Neuron (in vitro differentiated cells): ENCODE measurements around the gene MUSK.

ENCODE experiments used
- H2AFZ ChIP-seq: one replicate; pipeline ENCODE4 v1.6.1; 2013; ENCODE audit warnings: low read depth, mild to moderate bottlenecking, inconsistent platforms, low read length, moderate library complexity
- H3K27me3 ChIP-seq: one replicate; pipeline ENCODE4 v1.6.1; 2013; ENCODE audit warnings: low read length; ENCODE audit not compliant: insufficient read depth
- H3K36me3 ChIP-seq: one replicate; pipeline ENCODE4 v1.6.1; 2013; ENCODE audit warnings: low read length; ENCODE audit not compliant: insufficient read depth
- H3K4me1 ChIP-seq: one replicate; pipeline ENCODE4 v1.6.1; 2013; ENCODE audit warnings: low read length; ENCODE audit not compliant: insufficient read depth
- H3K4me3 ChIP-seq: 2 replicates; pipeline ENCODE4 v1.5.1; 2013; ENCODE audit warnings: mild to moderate bottlenecking, low read length, moderate library complexity
- H3K9me3 ChIP-seq: one replicate; pipeline ENCODE4 v1.6.1; 2013; ENCODE audit warnings: low read length

The MUSK gene

GRCh38 chr9:110837401-110838005 lies 168.9 kb downstream of the MUSK start:
- no peak overlapping the region for H2AFZ ChIP-seq
- no peaks in the 10 kb centered on the region for H3K36me3 ChIP-seq
- H3K4me3 ChIP-seq = no peak overlapping the region
- no peaks in the 10 kb centered on the region for H3K9me3 ChIP-seq
- H3K27me3 ChIP-seq = no peaks in the 10 kb centered on the region
- peaks cover 11% of the 10 kb centered on the region for H3K4me1 ChIP-seq

GRCh38 chr9:110842169-110842568 lies 173.6 kb downstream of the MUSK start:
- H3K36me3 ChIP-seq = no peaks in the 10 kb centered on the region
- H3K9me3 ChIP-seq = no peaks in the 10 kb centered on the region
- H2AFZ ChIP-seq = no peak overlapping the region
- H3K4me3 ChIP-seq = no peak overlapping the region
- no peaks in the 10 kb centered on the region for H3K27me3 ChIP-seq
- no peaks in the 10 kb centered on the region for H3K4me1 ChIP-seq

- H3K4me1 ChIP-seq = no peaks in the 10 kb centered on the region
- no peaks in the 10 kb centered on the region for H3K27me3 ChIP-seq
- H3K9me3 ChIP-seq = no peaks in the 10 kb centered on the region
- no peaks in the 10 kb centered on the region for H3K36me3 ChIP-seq
- no peak overlapping the region for H2AFZ ChIP-seq
- H3K4me3 ChIP-seq = no peak overlapping the region
These were observed 174.4 kb downstream of the MUSK start for GRCh38 chr9:110842986-110843385.

- no peaks in the 10 kb centered on the region for H3K27me3 ChIP-seq
- no peaks in the 10 kb centered on the region for H3K4me1 ChIP-seq
- no peaks in the 10 kb centered on the region for H3K9me3 ChIP-seq
These were observed 175.5 kb downstream of the MUSK start for GRCh38 chr9:110844121-110844520.

GRCh38 chr9:110846215-110846614 lies 177.6 kb downstream of the MUSK start:
- no peak overlapping the region for H2AFZ ChIP-seq
- no peaks in the 10 kb centered on the region for H3K9me3 ChIP-seq
- H3K4me3 ChIP-seq = no peak overlapping the region
- no peaks in the 10 kb centered on the region for H3K4me1 ChIP-seq
- no peaks in the 10 kb centered on the region for H3K27me3 ChIP-seq
- no peaks in the 10 kb centered on the region for H3K36me3 ChIP-seq

More at GRCh38 chr9:110844121-110844520, 175.5 kb downstream of the MUSK start:
- Histone ChIP-seq H2AFZ (no peak overlapping the region), H3K4me3 (no peak overlapping the region), H3K36me3 (no peaks in the 10 kb centered on the region)

- H3K4me1 ChIP-seq = no peaks in the 10 kb centered on the region
- H3K36me3 ChIP-seq = no peaks in the 10 kb centered on the region
- H2AFZ ChIP-seq = no peak overlapping the region
- H3K27me3 ChIP-seq = no peaks in the 10 kb centered on the region
- no peak overlapping the region for H3K4me3 ChIP-seq
- no peaks in the 10 kb centered on the region for H3K9me3 ChIP-seq
These were observed 179.1 kb downstream of the MUSK start for GRCh38 chr9:110847671-110848070.

- Histone ChIP-seq H3K4me1 (no peaks in the 10 kb centered on the region), H3K4me3 (no peak overlapping the region), H3K9me3 (no peaks in the 10 kb centered on the region), H3K36me3 (no peaks in the 10 kb centered on the region), H2AFZ (no peak overlapping the region), H3K27me3 (no peaks in the 10 kb centered on the region)
These were observed 182.0 kb downstream of the MUSK start for GRCh38 chr9:110850401-110851135.
